NCI-H1105 treated with DMSO at 0.1 percent for 48 hours (cell line): ENCODE results near the gene ALDH4A1.
"Not testable (repeated sequence)": the region's sequence is repeated elsewhere in the genome, so short reads cannot be mapped to it uniquely, and the experiment has no call there.

ENCODE experiments used
- DNase-seq: peaks from one replicate; lab custom pipeline; 2025; lab: John Stamatoyannopoulos, UW

ALDH4A1 gene

GRCh38 chr1:18879215-18879790 is 23.1 kb downstream of the ALDH4A1 start:
- no peak for DNase-seq

GRCh38 chr1:18878538-18879214 is 23.7 kb downstream of the ALDH4A1 start:
- DNase-seq: no peak

- no peak for DNase-seq
Measured at GRCh38 chr1:18877282-18877681, 25.1 kb downstream of the ALDH4A1 start.

GRCh38 chr1:18876210-18876609 is 26.1 kb downstream of the ALDH4A1 start:
- DNase-seq: no peak

- no peak for DNase-seq
Measured at GRCh38 chr1:18875796-18876128, 26.6 kb downstream of the ALDH4A1 start.

GRCh38 chr1:18875107-18875795 is 27.1 kb downstream of the ALDH4A1 start:
- peak; percentile 24 for DNase-seq

GRCh38 chr1:18874600-18874999 is 27.8 kb downstream of the ALDH4A1 start:
- no peak for DNase-seq

GRCh38 chr1:18874036-18874435 is 28.3 kb downstream of the ALDH4A1 start:
- no peak for DNase-seq

- no peak for DNase-seq
Measured at GRCh38 chr1:18872071-18872611, 30.2 kb downstream of the ALDH4A1 start.

GRCh38 chr1:18871401-18872070 is 30.8 kb downstream of the ALDH4A1 start:
- DNase-seq: no peak

GRCh38 chr1:18870957-18871356 is 31.4 kb downstream of the ALDH4A1 start:
- DNase-seq: no peak

- DNase-seq: not testable (repeated sequence)
Measured at GRCh38 chr1:18870595-18870865, 31.8 kb downstream of the ALDH4A1 start.

- peak; percentile 3 for DNase-seq
Measured at GRCh38 chr1:18869847-18870594, 32.3 kb downstream of the ALDH4A1 start.

GRCh38 chr1:18868801-18869424 is 33.4 kb downstream of the ALDH4A1 start:
- DNase-seq: no peak

GRCh38 chr1:18868354-18868753 is 34.0 kb downstream of the ALDH4A1 start:
- no peak for DNase-seq

- no peak for DNase-seq
Measured at GRCh38 chr1:18866846-18867245, 35.5 kb downstream of the ALDH4A1 start.

GRCh38 chr1:18866314-18866713 is 36.0 kb downstream of the ALDH4A1 start:
- DNase-seq: no peak

GRCh38 chr1:18865176-18865575 is 37.2 kb downstream of the ALDH4A1 start:
- no peak for DNase-seq

GRCh38 chr1:18861590-18861989 is 40.8 kb downstream of the ALDH4A1 start:
- DNase-seq: no peak

GRCh38 chr1:18861082-18861481 is 41.3 kb downstream of the ALDH4A1 start:
- DNase-seq: no peak

- no peak for DNase-seq
Measured at GRCh38 chr1:18859560-18859959, 42.8 kb downstream of the ALDH4A1 start, which contains the start of gene TAS1R2. TAS1R2 (minus strand) TSS chr1:18859660; CDS start chr1:18859660, 0 bp downstream.
